ENCODE results near the gene PIGO.
A peak's percentile ranks its signal among the peaks of the same experiment; 100 is the strongest.

Gene PIGO

DNA sequence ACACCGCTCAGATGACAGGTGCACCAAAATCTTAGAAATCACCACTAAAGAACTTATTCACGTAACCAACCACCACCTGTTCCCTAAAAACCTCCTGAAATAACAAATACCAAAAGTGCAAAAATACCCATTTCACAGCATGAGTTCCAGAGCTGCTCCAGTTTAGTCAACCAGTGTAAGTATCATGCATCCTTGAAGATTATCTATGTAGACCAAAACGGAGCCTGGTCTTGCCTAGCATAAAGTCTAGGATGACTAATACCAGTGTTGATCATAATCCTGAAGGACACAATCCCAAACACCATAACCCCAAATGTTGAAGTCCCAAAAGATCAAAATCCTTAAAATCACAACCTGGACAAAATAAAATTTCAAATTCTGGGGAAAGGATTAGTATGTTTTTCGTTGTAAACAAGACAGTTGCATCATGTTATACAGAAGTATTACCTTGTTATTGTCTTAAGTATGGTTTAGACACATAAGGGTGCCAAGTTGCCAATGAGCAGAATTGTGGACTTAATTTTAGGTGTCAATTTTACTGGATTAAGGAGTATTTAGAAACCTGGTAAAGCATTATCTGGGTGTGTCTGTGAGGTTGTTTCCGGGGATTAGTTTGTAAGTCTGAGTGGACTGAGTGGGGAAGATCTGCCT, 42.1 kb downstream of the PIGO start:
- in situ Hi-C loops (cut with MboI; ENCODE audit: low pct_unique_long_range_greater_than_20kb, low sequenced_read_pairs, unreplicated experiment): loop anchor here (10.0 kb wide), 1 partner anchor 160 kb away; a partner anchor contains a TSS
- DNase-seq (ENCODE audit: low spot score): no peak
- TF ChIP-seq, protein P1, sequence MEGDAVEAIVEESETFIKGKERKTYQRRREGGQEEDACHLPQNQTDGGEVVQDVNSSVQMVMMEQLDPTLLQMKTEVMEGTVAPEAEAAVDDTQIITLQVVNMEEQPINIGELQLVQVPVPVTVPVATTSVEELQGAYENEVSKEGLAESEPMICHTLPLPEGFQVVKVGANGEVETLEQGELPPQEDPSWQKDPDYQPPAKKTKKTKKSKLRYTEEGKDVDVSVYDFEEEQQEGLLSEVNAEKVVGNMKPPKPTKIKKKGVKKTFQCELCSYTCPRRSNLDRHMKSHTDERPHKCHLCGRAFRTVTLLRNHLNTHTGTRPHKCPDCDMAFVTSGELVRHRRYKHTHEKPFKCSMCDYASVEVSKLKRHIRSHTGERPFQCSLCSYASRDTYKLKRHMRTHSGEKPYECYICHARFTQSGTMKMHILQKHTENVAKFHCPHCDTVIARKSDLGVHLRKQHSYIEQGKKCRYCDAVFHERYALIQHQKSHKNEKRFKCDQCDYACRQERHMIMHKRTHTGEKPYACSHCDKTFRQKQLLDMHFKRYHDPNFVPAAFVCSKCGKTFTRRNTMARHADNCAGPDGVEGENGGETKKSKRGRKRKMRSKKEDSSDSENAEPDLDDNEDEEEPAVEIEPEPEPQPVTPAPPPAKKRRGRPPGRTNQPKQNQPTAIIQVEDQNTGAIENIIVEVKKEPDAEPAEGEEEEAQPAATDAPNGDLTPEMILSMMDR (IDR thresholded peaks at IDR 0.05; ENCODE audit: extremely low read depth, insufficient read depth, missing control alignments): no peak

DNA sequence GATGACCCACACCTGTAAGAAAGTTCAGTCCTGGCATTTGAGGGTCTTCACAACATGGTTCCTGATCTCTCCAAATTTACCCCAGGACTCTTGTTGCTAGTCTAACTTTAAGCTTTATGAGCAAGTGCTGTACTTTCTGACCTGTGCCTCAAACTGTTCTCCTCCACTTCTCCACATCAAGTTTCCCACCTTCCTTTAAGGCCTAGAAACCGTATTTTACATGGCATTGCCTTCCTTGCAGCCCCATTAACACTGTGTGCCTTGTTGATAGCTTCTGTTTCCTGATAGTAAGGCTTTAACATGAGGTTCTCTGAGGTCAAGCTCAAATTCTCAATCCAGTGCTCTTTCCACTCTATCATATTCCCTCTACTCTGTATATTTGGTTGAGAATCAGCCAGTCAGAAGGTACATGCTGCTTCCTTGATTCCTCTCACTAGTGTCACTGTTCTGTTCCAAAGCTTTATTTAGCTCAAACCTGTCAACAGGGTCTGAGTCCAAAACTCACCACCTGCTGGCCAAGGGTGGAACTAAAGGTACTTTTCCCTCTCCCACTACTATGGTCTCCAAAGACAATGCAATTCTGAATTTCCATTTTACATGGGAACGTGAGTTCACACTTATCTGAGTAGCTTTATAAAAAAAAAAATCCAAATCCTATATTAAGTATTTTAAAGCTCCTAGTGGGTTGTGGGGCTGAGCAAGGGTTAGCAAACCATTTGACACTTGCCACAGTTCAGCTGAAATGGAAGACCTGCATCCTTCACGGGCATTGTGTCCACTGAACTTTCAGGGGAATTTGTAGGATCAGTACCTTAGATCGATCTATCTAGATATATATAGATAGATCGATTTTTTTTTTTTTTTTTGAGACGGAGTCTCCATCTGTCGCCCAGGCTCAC, 45.1 kb downstream of the PIGO start:
- DNase-seq (ENCODE audit: low spot score): peak; percentile 53
- in situ Hi-C loops (cut with MboI; ENCODE audit: low pct_unique_long_range_greater_than_20kb, low sequenced_read_pairs, unreplicated experiment): loop anchor here (10.0 kb wide), 1 partner anchor 157 kb away; a partner anchor contains a TSS
- TF ChIP-seq, protein P1 (IDR thresholded peaks at IDR 0.05; ENCODE audit: extremely low read depth, insufficient read depth, missing control alignments): peak; percentile 67

DNA sequence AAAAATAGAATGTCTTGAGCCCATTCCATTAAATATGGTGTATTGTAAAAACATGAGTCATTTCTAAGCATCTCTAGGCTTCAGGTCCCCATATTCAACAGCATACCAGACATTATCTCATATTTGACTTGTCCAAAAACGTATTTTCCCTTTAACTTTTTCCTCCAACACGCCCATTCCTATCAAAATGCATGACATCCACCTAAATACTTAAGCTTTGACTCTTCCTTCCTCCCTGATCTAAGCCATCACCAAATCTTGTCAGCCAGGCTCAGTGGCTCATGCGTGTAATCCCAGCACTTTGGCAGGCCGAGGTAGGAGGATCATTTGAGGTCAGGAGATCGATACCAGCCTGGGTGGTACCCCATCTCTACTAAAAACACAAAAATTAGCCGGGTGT, 47.9 kb downstream of the PIGO start:
- TF ChIP-seq, protein P1 (IDR thresholded peaks at IDR 0.05; ENCODE audit: extremely low read depth, insufficient read depth, missing control alignments): no peak

DNA sequence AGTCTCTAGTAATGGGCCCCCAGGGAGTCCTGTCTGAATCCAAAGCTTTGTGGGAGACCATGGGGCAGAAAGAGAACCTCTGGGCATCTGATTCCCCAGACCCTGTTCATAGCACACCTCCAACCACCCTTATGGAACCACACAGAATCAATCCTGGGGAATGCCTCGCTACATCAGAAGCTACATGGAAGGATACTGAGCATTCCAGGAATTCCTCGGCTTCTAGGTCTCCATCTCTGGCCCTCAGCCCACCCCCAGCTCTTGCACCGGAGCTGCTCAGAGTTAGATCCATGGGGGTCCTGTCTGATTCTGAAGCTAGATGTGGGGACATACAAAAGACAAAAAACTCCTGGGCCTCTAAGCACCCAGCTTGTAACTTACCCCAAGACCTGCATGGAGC, 52.3 kb downstream of the PIGO start:
- DNase-seq (ENCODE audit: low spot score): no peak
- in situ Hi-C loops (cut with MboI; ENCODE audit: low pct_unique_long_range_greater_than_20kb, low sequenced_read_pairs, unreplicated experiment): no loop called here
- TF ChIP-seq, protein P1 (IDR thresholded peaks at IDR 0.05; ENCODE audit: extremely low read depth, insufficient read depth, missing control alignments): no peak

More for the DNA sequence above, 47.9 kb downstream of the PIGO start:
- DNase-seq (ENCODE audit: low spot score): no peak
- in situ Hi-C loops (cut with MboI; ENCODE audit: low pct_unique_long_range_greater_than_20kb, low sequenced_read_pairs, unreplicated experiment): no loop called here

DNA sequence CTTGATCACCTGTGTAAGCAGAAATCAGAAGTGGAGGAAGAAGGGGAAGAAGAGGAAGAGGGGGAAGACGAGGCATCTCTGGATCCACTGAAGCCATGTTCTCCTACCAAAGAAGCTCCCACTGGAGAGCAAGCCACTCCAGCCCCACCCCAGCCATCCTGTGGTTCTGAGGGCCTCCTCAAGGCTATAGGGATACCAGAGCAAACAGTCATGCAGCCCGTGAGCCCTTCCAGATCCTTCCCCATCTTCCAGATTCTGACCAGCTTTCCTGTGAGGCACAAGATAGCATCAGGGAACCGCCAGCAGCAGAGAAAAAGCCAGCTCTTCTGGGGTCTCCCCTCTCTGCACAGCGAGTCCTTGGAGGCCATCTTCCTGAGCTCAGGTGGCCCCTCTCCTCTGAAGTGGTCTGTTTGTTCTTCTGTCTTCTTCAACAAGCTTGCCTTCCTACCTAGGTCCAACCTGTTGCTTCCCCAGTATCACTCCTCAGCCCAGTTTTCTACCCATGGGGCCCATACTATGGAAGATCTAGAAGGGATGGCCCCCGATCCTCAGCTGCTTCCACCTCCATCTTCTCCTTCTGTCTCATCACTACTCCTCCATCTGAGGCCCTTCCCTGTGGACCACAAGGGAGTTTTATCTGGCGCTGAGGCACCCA, 53.4 kb downstream of the PIGO start:
- in situ Hi-C loops (cut with MboI; ENCODE audit: low pct_unique_long_range_greater_than_20kb, low sequenced_read_pairs, unreplicated experiment): no loop called here
- DNase-seq (ENCODE audit: low spot score): no peak

More for the DNA sequence above, 53.4 kb downstream of the PIGO start:
- TF ChIP-seq, protein P1 (IDR thresholded peaks at IDR 0.05; ENCODE audit: extremely low read depth, insufficient read depth, missing control alignments): no peak
